IPS DF 6.9 (cell line): ENCODE data around the gene GBP6.
"Not testable (repeated sequence)": the region's sequence is repeated elsewhere in the genome, so short reads cannot be mapped to it uniquely, and the experiment has no call there.

ENCODE experiments used
- DNase-seq: peaks from one replicate; pipeline ENCODE4 v3.0.0-alpha.2; 2013; ENCODE audit warnings: low read depth, low spot score
- H3K27ac ChIP-seq: one replicate; pipeline ENCODE4 v1.5.1; 2013; ENCODE audit warnings: low read length, control low read depth
- H3K27me3 ChIP-seq: 2 replicates; pipeline ENCODE4 v1.6.1; 2013; ENCODE audit warnings: mild to moderate bottlenecking, low read length; ENCODE audit not compliant: control insufficient read depth, insufficient read depth
- H3K36me3 ChIP-seq: 2 replicates; pipeline ENCODE4 v1.6.1; 2013; ENCODE audit warnings: low read length; ENCODE audit not compliant: control insufficient read depth, insufficient read depth
- H3K4me1 ChIP-seq: 2 replicates; pipeline ENCODE4 v1.6.1; 2013; ENCODE audit warnings: low read length; ENCODE audit not compliant: control insufficient read depth, insufficient read depth
- H3K4me3 ChIP-seq: 2 replicates; pipeline ENCODE4 v1.5.1; 2013; ENCODE audit warnings: mild to moderate bottlenecking, low read length
- H3K9me3 ChIP-seq: 2 replicates; pipeline ENCODE4 v1.6.1; 2013; ENCODE audit warnings: low read length, inconsistent platforms; ENCODE audit not compliant: control insufficient read depth, insufficient read depth
- WGBS: extraction: QIAGEN DNeasy Blood & Tissue Kit; methylation state at CpG from one replicate; pipeline ENCODE4 v1.1.7; 2013; ENCODE audit warnings: mixed read lengths, missing lambda C conversion rate; ENCODE audit not compliant: insufficient read length, insufficient coverage; 5-methylcytosine and 5-hydroxymethylcytosine counted together

Gene GBP6

GRCh38 chr1:89363638-89364536, at the start of gene GBP6:
GBP6 (plus strand) TSS chr1:89364059; CDS start chr1:89368552, 4,493 bp downstream.
- H3K4me3 ChIP-seq, result no peak within 1 kb of the TSS
- no peak within 1 kb of the TSS for H3K27ac ChIP-seq
- peaks cover 2% of the 10 kb centered on the region; the same call in 1 of the 2 replicates for H3K4me1 ChIP-seq
- DNase-seq, result no peak
- no peaks in the 10 kb centered on the region for H3K27me3 ChIP-seq
- no peaks in the 10 kb centered on the region for H3K36me3 ChIP-seq
- no CpG with 5 or more reads among the region's 10 CpGs for WGBS
- no peaks in the 10 kb centered on the region for H3K9me3 ChIP-seq

GRCh38 chr1:89322402-89322801, 41.5 kb upstream of the GBP6 start:
- H3K27me3 ChIP-seq, result no peaks in the 10 kb centered on the region
- H3K4me3 ChIP-seq, result no peak overlapping the region
- H3K9me3 ChIP-seq, result no peaks in the 10 kb centered on the region
- H3K4me1 ChIP-seq, result no peaks in the 10 kb centered on the region
- H3K36me3 ChIP-seq, result no peaks in the 10 kb centered on the region
- no CpG with 5 or more reads among the region's 1 CpG for WGBS
- H3K27ac ChIP-seq, result no peak overlapping the region
- no peak for DNase-seq

GRCh38 chr1:89331890-89332289, 32.0 kb upstream of the GBP6 start:
- H3K27ac ChIP-seq, result no peak overlapping the region
- H3K4me1 ChIP-seq, result no peaks in the 10 kb centered on the region
- no peaks in the 10 kb centered on the region for H3K9me3 ChIP-seq
- no peaks in the 10 kb centered on the region for H3K36me3 ChIP-seq
- H3K27me3 ChIP-seq, result no peaks in the 10 kb centered on the region
- H3K4me3 ChIP-seq, result no peak overlapping the region
- WGBS, result no CpG with 5 or more reads among the region's 2 CpGs
- no peak for DNase-seq

GRCh38 chr1:89332461-89332860, 31.4 kb upstream of the GBP6 start:
- Histone ChIP-seq H3K9me3 (no peaks in the 10 kb centered on the region), H3K4me1 (no peaks in the 10 kb centered on the region), H3K4me3 (no peak overlapping the region), H3K36me3 (no peaks in the 10 kb centered on the region), H3K27me3 (no peaks in the 10 kb centered on the region), H3K27ac (no peak overlapping the region)
- WGBS, result no CpG with 5 or more reads among the region's 3 CpGs
- DNase-seq, result no peak

- H3K9me3 ChIP-seq, result no peaks in the 10 kb centered on the region
- H3K27ac ChIP-seq, result no peak overlapping the region
- H3K36me3 ChIP-seq, result no peaks in the 10 kb centered on the region
- H3K4me3 ChIP-seq, result no peak overlapping the region
- no peaks in the 10 kb centered on the region for H3K27me3 ChIP-seq
- DNase-seq, result no peak
- no peaks in the 10 kb centered on the region for H3K4me1 ChIP-seq
These were observed 28.4 kb upstream of the GBP6 start for GRCh38 chr1:89335486-89335885.

- Histone ChIP-seq H3K27ac (no peak overlapping the region), H3K36me3 (no peaks in the 10 kb centered on the region), H3K27me3 (no peaks in the 10 kb centered on the region), H3K4me1 (no peaks in the 10 kb centered on the region), H3K4me3 (no peak overlapping the region), H3K9me3 (no peaks in the 10 kb centered on the region)
- no peak for DNase-seq
- no CpG with 5 or more reads among the region's 4 CpGs for WGBS
These were observed 26.0 kb upstream of the GBP6 start for GRCh38 chr1:89337903-89338302.

- Histone ChIP-seq H3K27ac (no peak overlapping the region), H3K9me3 (no peaks in the 10 kb centered on the region), H3K4me1 (no peaks in the 10 kb centered on the region), H3K27me3 (no peaks in the 10 kb centered on the region), H3K36me3 (no peaks in the 10 kb centered on the region), H3K4me3 (no peak overlapping the region)
- no CpG with 5 or more reads among the region's 4 CpGs for WGBS
- no peak for DNase-seq
These were observed 24.8 kb upstream of the GBP6 start for GRCh38 chr1:89339039-89339438.

- not testable (repeated sequence) for H3K27me3 ChIP-seq, H3K27ac ChIP-seq, H3K36me3 ChIP-seq, H3K9me3 ChIP-seq, H3K4me3 ChIP-seq, H3K4me1 ChIP-seq, DNase-seq
These were observed 18.4 kb upstream of the GBP6 start for GRCh38 chr1:89345479-89345878.

- Histone ChIP-seq H3K27ac (no peak overlapping the region), H3K4me1 (no peaks in the 10 kb centered on the region), H3K4me3 (no peak overlapping the region), H3K36me3 (no peaks in the 10 kb centered on the region), H3K9me3 (no peaks in the 10 kb centered on the region), H3K27me3 (no peaks in the 10 kb centered on the region)
- no peak for DNase-seq
- WGBS, result no CpG with 5 or more reads among the region's 2 CpGs
These were observed 16.6 kb upstream of the GBP6 start for GRCh38 chr1:89347296-89347695.

GRCh38 chr1:89350298-89350697, 13.6 kb upstream of the GBP6 start:
- Histone ChIP-seq H3K27me3 (no peaks in the 10 kb centered on the region), H3K36me3 (no peaks in the 10 kb centered on the region), H3K27ac (no peak overlapping the region), H3K4me1 (no peaks in the 10 kb centered on the region), H3K4me3 (no peak overlapping the region), H3K9me3 (no peaks in the 10 kb centered on the region)
- WGBS, result no CpG with 5 or more reads among the region's 2 CpGs
- no peak for DNase-seq
